NCI-H2196 treated with DMSO at 0.1 percent for 48 hours (cell line): ENCODE measurements around the gene PPIF.
"Not testable (repeated sequence)": the region's sequence is repeated elsewhere in the genome, so short reads cannot be mapped to it uniquely, and the experiment has no call there.

Experiments used
- DNase-seq: peaks from one replicate; lab custom pipeline; 2025; ENCODE audit not compliant: unreplicated experiment; lab: John Stamatoyannopoulos, UW

PPIF gene

DNA sequence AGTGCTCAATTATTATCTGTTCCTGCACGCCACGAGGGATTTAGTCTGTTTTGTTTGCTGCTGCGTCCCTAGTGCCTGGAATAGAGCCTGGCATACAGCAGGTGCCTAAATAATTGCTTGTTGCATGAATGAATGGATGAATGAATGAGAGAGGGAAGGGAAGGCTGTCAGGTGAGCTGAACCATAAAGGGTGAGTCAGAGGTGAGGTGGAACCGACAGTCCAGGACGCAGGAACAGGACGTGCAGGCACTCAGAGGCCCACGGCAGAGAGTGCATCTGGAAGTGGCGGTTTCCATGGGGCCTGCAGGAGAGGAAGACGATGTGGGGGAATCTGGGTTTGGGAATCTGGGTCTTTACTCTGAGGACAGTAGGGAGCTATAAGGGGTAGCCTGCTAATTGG is 17.7 kb upstream of the PPIF start:
- DNase-seq = no peak

GRCh38 chr10:79331226-79331625 is 16.0 kb upstream of the PPIF start:
- DNase-seq = no peak

GRCh38 chr10:79331709-79332108 is 15.6 kb upstream of the PPIF start:
- no peak for DNase-seq

GRCh38 chr10:79332610-79333315 is 14.5 kb upstream of the PPIF start:
- DNase-seq = not testable (repeated sequence)

- DNase-seq = no peak
Measured at GRCh38 chr10:79333513-79333912, 13.8 kb upstream of the PPIF start.

- no peak for DNase-seq
Measured at GRCh38 chr10:79334573-79334972, 12.7 kb upstream of the PPIF start.

DNA sequence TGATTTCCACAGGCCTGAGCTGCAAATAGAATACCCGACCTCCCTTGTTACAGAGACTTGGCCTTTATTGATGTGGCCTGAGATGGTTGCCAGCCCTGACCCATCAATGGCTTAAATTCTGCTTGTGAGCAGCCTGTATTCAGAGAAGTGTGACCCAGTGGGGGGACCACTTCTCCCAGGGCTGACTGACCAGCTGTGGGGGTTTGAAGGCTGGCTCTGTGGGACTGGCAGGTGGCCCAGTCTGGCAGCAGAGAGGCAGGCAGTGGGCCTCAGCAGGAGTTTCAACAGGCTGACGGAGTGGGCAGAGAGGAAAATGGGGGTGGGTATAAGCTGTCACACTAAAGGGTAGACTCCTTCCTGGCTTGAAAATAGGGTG is 12.2 kb upstream of the PPIF start:
- no peak for DNase-seq

- DNase-seq = peak; percentile 18
Measured at GRCh38 chr10:79335470-79336235, 11.6 kb upstream of the PPIF start.

- no peak for DNase-seq
Measured at GRCh38 chr10:79336276-79336675, 11.0 kb upstream of the PPIF start.

GRCh38 chr10:79336739-79337138 is 10.5 kb upstream of the PPIF start:
- no peak for DNase-seq

- DNase-seq = not testable (repeated sequence)
Measured at GRCh38 chr10:79337783-79338469, 9.3 kb upstream of the PPIF start.

- DNase-seq = no peak
Measured at GRCh38 chr10:79339266-79339665, 8.0 kb upstream of the PPIF start.

- no peak for DNase-seq
Measured at GRCh38 chr10:79340646-79341244, 6.5 kb upstream of the PPIF start.

GRCh38 chr10:79342295-79342761 is 4.9 kb upstream of the PPIF start:
- no peak for DNase-seq

- no peak for DNase-seq
Measured at GRCh38 chr10:79342811-79343561, 4.3 kb upstream of the PPIF start.

DNA sequence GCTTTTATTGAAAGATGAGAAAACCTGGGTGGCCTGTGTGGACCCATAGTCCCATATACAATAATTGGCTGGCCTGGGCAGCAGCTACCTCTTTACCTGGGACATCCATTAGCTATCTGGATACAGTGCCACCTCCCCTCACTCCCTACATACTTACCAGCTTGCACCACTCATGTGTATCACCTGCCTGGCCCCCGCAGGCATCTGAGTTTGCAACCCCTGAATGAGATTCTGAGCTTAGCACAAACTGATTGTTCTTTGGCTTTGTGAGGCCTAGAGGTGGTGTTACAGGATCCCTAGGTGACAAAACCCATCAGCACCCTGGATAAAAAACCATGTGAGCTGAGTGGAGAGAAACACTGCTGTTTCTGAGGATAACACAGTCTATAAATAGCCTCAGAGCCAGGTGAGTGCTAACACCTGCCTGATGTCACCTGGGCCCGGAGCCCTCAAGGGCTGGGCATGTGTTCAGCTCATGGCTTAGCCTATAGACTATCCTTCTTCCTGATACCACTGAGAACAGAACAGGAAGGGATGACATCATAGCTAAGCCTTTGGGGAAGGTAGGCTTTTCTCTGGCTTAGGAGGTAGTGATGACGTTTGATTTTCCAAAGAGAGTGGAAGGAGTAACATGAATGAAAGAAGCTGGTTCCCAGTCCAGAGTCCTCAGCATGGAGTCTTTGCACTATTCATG is 2.6 kb upstream of the PPIF start:
- peak; percentile 60 for DNase-seq

- DNase-seq = no peak
Measured at GRCh38 chr10:79345241-79346011, 1.8 kb upstream of the PPIF start.

DNA sequence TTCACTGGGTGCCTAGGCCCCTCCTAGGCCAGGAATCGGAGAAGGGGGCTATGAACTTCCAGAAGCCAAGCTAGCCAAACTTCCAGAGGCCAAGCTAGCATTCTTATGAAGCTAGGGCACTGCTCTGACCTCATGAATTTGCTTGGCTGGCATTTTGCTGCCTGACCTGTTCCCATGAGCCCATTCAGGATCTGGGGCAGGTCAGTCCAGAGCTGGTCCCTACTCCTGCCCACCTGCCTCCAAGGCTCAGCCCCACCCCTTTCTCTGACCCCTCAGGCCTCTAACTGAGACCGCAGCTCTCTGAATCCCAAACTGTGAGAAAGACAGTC is 1.3 kb upstream of the PPIF start:
- DNase-seq = no peak

DNA sequence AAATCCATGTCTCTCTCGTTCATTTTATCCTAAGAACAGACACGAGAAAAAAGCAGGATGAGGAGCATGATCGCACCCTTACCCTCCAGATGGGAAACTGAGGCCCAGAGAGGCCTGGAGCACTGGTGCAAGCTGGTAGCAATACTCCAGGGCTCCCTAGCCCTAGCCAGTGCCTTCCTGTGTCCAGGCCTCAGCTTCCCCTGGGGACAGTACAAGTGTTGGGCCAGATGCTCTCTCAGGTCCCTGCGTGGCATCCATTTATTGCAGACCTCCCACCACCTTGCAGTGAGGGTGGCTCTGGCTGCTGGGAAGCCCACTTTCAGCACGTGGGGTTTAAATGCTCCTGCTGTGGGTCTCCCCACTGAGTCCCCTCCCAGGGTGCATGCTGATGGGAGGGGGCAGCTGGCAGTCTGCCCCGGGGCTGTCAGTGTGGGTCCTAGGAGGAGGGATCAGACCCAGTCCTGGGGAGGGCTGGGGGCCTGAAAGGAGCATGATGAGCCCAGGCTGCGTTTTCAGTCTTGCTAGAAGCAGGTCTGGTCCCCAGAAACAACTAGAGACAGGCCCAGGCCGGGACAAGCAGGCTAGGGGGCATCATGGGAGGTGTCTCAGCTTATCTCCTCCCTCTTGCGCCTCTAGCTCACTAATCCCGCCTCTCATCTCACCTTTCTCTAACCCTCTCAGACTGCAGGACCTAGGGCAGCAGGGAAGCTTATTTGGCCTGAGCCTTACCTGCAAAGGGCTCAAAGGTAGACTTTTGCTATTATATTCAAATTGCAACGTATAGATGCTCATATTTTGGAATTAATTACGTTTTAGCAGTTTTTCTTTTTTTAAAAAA is 662 bp upstream of the PPIF start:
- no peak for DNase-seq
